K562 (cell line): ENCODE data around the gene GLCCI1. TPM values are rescaled to one million over a fixed set of nuclear protein-coding genes. Genes with fewer than 3 reads are reported as not detected.

Experiments used
- ATAC-seq: fragments of 200-7000 bp; cut with Tn5 transposase; 3 replicates; pipeline ENCODE4 v1.9.1; 2020; ENCODE audit warnings: moderate library complexity
- BruUV-seq: library from RNA; stranded (reverse); fragments of 400-500 nt; replicated peaks from 2 replicates; lab custom pipeline; 2021; lab: Mats Ljungman, UMichigan
- CTCF ChIA-PET: fragments of 300-600 bp; formaldehyde crosslinking; extraction: SDS; loops from one replicate; lab custom pipeline; 2021; ENCODE audit warnings: low intra/inter-chr PET ratio; lab: Yijun Ruan, JAX
- POLR2A ChIA-PET: fragments of 300-600, 350-650 bp; sonication (Branson Sonifier 250); formaldehyde crosslinking; extraction: SDS; loops from one replicate; lab custom pipeline; 2021; ENCODE audit warnings: antibody characterized with exemption, inconsistent platforms; lab: Yijun Ruan, JAX
- DNase-seq, 4 experiments: peaks; one replicate each; pipeline versions ENCODE4 v3.0.0 to v3.0.0-alpha.2; 2011 to 2018; ENCODE audit warnings: low spot score in 3 of 4, mixed read lengths in 3 of 4; ENCODE audit errors: extremely low read depth in 1 of 4
- FAIRE-seq: peaks from 2 replicates; lab custom pipeline; 2011; peaks lifted over from hg19 to GRCh38; lab: Jason Lieb, UNC
- H2AFZ ChIP-seq: 2 replicates; pipeline ENCODE4 v1.6.0; 2011; ENCODE audit warnings: low read depth, low read length, control low read depth, inconsistent platforms
- H3K27ac ChIP-seq: fragments of 200-600 bp; 3 replicates; pipeline ENCODE4 v1.8.0; 2011; ENCODE audit warnings: low read depth, mild to moderate bottlenecking, control low read depth, inconsistent platforms, low read length, moderate library complexity, mixed read lengths; ENCODE audit errors: extremely low read depth
- H3K27me3 ChIP-seq, 2 experiments: fragments of 300-600 bp in 1 of 2; 2 replicates in 1 of 2; 3 replicates in 1 of 2; pipeline versions ENCODE4 v1.6.0 to v1.8.0; 2011; ENCODE audit warnings: inconsistent platforms in 2 of 2, low read length in 2 of 2, mild to moderate bottlenecking in 1 of 2, mixed read lengths in 1 of 2, moderate library complexity in 1 of 2; ENCODE audit not compliant: control insufficient read depth in 2 of 2, insufficient read depth in 2 of 2
- H3K36me3 ChIP-seq: fragments of 300-600 bp; 3 replicates; pipeline ENCODE4 v1.8.0; 2011; ENCODE audit warnings: mild to moderate bottlenecking, low read length, inconsistent platforms; ENCODE audit not compliant: control insufficient read depth, insufficient read depth
- H3K4me1 ChIP-seq, 2 experiments: fragments of 200-600 bp in 1 of 2; replicated peaks in 1 of 2; 2 replicates in 1 of 2; 3 replicates in 1 of 2; pipeline versions ENCODE4 v1.5.1 to v1.8.0; 2011; ENCODE audit warnings: inconsistent platforms in 2 of 2, low read length in 2 of 2, mild to moderate bottlenecking in 1 of 2, mixed read lengths in 1 of 2, moderate library complexity in 1 of 2; ENCODE audit not compliant: control insufficient read depth in 2 of 2, insufficient read depth in 2 of 2
- H3K4me2 ChIP-seq: 2 replicates; pipeline ENCODE4 v1.6.1; 2011; ENCODE audit warnings: low read length, control low read depth, inconsistent platforms, mixed read lengths; ENCODE audit not compliant: insufficient read depth
- H3K4me3 ChIP-seq: fragments of 200-600 bp; sonication (generic), shearing (Covaris generic); 2 replicates; pipeline ENCODE4 v1.5.1; 2016; ENCODE audit warnings: control low read depth, inconsistent platforms
- H3K79me2 ChIP-seq: fragments of 200-600 bp; 3 replicates; pipeline ENCODE4 v1.8.0; 2011; ENCODE audit warnings: low read length, inconsistent platforms; ENCODE audit not compliant: control insufficient read depth, insufficient read depth
- H3K9ac ChIP-seq, 2 experiments: 2 replicates each; pipeline versions ENCODE4 v1.6.0 to v1.6.1; 2011; ENCODE audit warnings: low read depth in 2 of 2, low read length in 2 of 2, control low read depth in 1 of 2, inconsistent platforms in 1 of 2, mild to moderate bottlenecking in 1 of 2, mixed read lengths in 1 of 2; ENCODE audit not compliant: insufficient read depth in 1 of 2
- H3K9me1 ChIP-seq: one replicate; pipeline ENCODE4 v1.6.0; 2011; ENCODE audit warnings: inconsistent platforms, mild to moderate bottlenecking, low read length, moderate library complexity; ENCODE audit not compliant: control insufficient read depth, insufficient read depth
- H3K9me3 ChIP-seq: replicated peaks from 2 replicates; pipeline ENCODE4 v1.5.1; 2011; ENCODE audit warnings: low read depth, low read length, inconsistent platforms; ENCODE audit not compliant: control insufficient read depth, insufficient read depth
- H4K20me1 ChIP-seq: replicated peaks from 2 replicates; pipeline ENCODE4 v1.6.1; 2011; ENCODE audit warnings: low read length, inconsistent platforms, mixed read lengths; ENCODE audit not compliant: control insufficient read depth, insufficient read depth
- BMI1 ChIP-seq: fragments of 150-350 bp; IDR thresholded peaks from 2 replicates; pipeline ENCODE4 v1.6.1; 2014; ENCODE audit warnings: low read length
- FOXK2 ChIP-seq, 2 experiments: fragments of 450-650 bp; IDR thresholded peaks in 1 of 2; conservative IDR thresholded peaks in 1 of 2; 2 replicates each; pipeline ENCODE4 v1.6.1; 2016; ENCODE audit warnings: low read depth in 2 of 2, mild to moderate bottlenecking in 1 of 2
- GABPB2 ChIP-seq: fragments of 250-450 bp; sonication (Bioruptor Pico); conservative IDR thresholded peaks from 2 replicates; pipeline ENCODE4 v1.5.1; 2021; ENCODE audit warnings: mild to moderate bottlenecking
- HDAC2 ChIP-seq: fragments of 450-650 bp; IDR thresholded peaks from 2 replicates; pipeline ENCODE4 v1.6.1; 2016; ENCODE audit warnings: mild to moderate bottlenecking
- HMG20B ChIP-seq: fragments of 250-450 bp; sonication (Bioruptor Pico); IDR thresholded peaks from 2 replicates; pipeline ENCODE4 v1.5.0; 2021; ENCODE audit warnings: mild to moderate bottlenecking
- HNRNPLL ChIP-seq: fragments of 200-400 bp; formaldehyde crosslinking; IDR thresholded peaks from 2 replicates; pipeline ENCODE4 v1.6.1; 2017; ENCODE audit warnings: low read length, low read depth, mild to moderate bottlenecking; ENCODE audit not compliant: poor library complexity, severe bottlenecking
- POU5F1 ChIP-seq: fragments of 150-350 bp; IDR thresholded peaks from 2 replicates; pipeline ENCODE4 v1.6.1; 2014; ENCODE audit warnings: borderline replicate concordance, low read length, low read depth, mild to moderate bottlenecking; ENCODE audit not compliant: partially characterized antibody
- RB1 ChIP-seq: fragments of 450-650 bp; IDR thresholded peaks from 2 replicates; pipeline ENCODE4 v1.6.1; 2017; ENCODE audit warnings: low read depth, mild to moderate bottlenecking
- SOX6 ChIP-seq: fragments of 450-650 bp; IDR thresholded peaks from 2 replicates; pipeline ENCODE4 v1.6.1; 2014; ENCODE audit warnings: mild to moderate bottlenecking
- ZBTB7A ChIP-seq: IDR thresholded peaks from 2 replicates; pipeline ENCODE4 v1.6.1; 2011; ENCODE audit warnings: low read depth, mild to moderate bottlenecking, low read length, moderate library complexity, borderline replicate concordance; ENCODE audit not compliant: control insufficient read depth
- ZNF134 ChIP-seq: fragments of 250-450 bp; sonication (Bioruptor Pico); conservative IDR thresholded peaks from 2 replicates; pipeline ENCODE4 v1.4.0; 2020
- ZNF76 ChIP-seq: fragments of 250-450 bp; sonication (Bioruptor Pico); IDR thresholded peaks from 2 replicates; pipeline ENCODE4 v1.4.0; 2020; ENCODE audit warnings: mild to moderate bottlenecking, moderate library complexity, borderline replicate concordance
- WGBS: fragments of 100-300 bp; shearing (Covaris generic); methylation state at CpG from one replicate; pipeline ENCODE4 v1.1.6; 2016; ENCODE audit warnings: low coverage, mixed read lengths; ENCODE audit not compliant: insufficient coverage; ENCODE audit errors: missing lambda C conversion rate; 5-methylcytosine and 5-hydroxymethylcytosine counted together
- in situ Hi-C: fragments of 300-500 bp; cut with MboI; formaldehyde crosslinking; loops from 4 replicates; pipeline ENCODE4 v1.15.0; 2018; ENCODE audit warnings: inconsistent platforms, mixed read lengths
- intact Hi-C: fragments of 100-400 bp; cut with micrococcal nuclease; formaldehyde crosslinking; loops from 2 replicates; pipeline ENCODE4 v1.14.2; 2022
- polyA plus RNA-seq, 8 experiments: library from polyadenylated mRNA; depleted of rRNA in 4 of 8; stranded (reverse) in 5 of 8; unstranded in 3 of 8; fragments of >200 nt; fragmentation: Nextera tagmentation in 2 of 8; fragmentation: Illumina TruSeq in 1 of 8; extraction: Ambion mirVana in 2 of 8; extraction: Trizol in 1 of 8; gene quantifications; 2 replicates each; pipeline versions ENCODE4 v1.2.1 to v1.2.3, GENCODE V29; 2011 to 2014; ENCODE audit warnings: inconsistent platforms in 1 of 8, missing spikeins in 1 of 8
- total RNA-seq, 7 experiments: library from RNA; depleted of rRNA in 6 of 7; stranded (reverse); fragments of >200 nt in 6 of 7; fragmentation: Illumina TruSeq in 2 of 7; extraction: Trizol in 2 of 7; gene quantifications; 2 replicates each; pipeline versions ENCODE4 v1.2.1 to v1.2.3, GENCODE V29; 2011 to 2021; ENCODE audit warnings: low replicate concordance in 1 of 7
- TF ChIP-seq, protein P1 (sequence below): fragments of 250-450 bp; sonication (Bioruptor Pico); IDR thresholded peaks from 2 replicates; pipeline ENCODE4 v1.5.0; 2020; ENCODE audit warnings: mild to moderate bottlenecking, borderline replicate concordance
- TF ChIP-seq, protein P2 (sequence below): fragments of 450-650 bp; IDR thresholded peaks from 2 replicates; pipeline ENCODE4 v1.6.1; 2016; ENCODE audit warnings: borderline replicate concordance
- TF ChIP-seq, protein P3 (sequence below), 3 experiments: fragments of 200-800 bp in 1 of 3; sonication (Bioruptor generic) in 1 of 3; sonication (generic) in 1 of 3; formaldehyde crosslinking in 1 of 3; IDR thresholded peaks; 2 replicates each; pipeline versions ENCODE4 v1.6.1 to v1.8.0; 2016 to 2022; ENCODE audit warnings: mild to moderate bottlenecking in 2 of 3, missing compliant biosample characterization in 2 of 3, missing genetic modification characterization in 2 of 3, missing genetic modification reagents in 1 of 3

The GLCCI1 gene
- total and polyA plus RNA-seq, 9 of the 15 experiments (the other 6 are each of a cell fraction or from before 2014, with no cell fraction given): 2.7 to 11.9 (median 7.2) TPM

GRCh38 chr7:7969306-7970236 is 975 bp downstream of the GLCCI1 start:
- peaks cover 48% of the 10 kb centered on the region for H3K79me2 ChIP-seq
- H2AFZ ChIP-seq: peak overlapping the region; percentile 73
- ChIA-PET POLR2A (interaction anchor here (0.7 to 2.2 kb wide), 4 partner anchors 15 to 85 kb away, joined by 3 to 12 read pairs (median 3); no protein-coding TSS in a partner anchor), CTCF (no interaction called here)
- peaks cover 6 to 11% of the 10 kb centered on the region in 2 experiments; a peak in 4 of 5 replicates for H3K4me1 ChIP-seq
- peak overlapping the region; percentile 94 for H3K27ac ChIP-seq
- WGBS: under 1% methylated on average over 41 of the region's 98 CpGs
- ATAC-seq: no peak
- no peaks in the 10 kb centered on the region for H3K27me3 ChIP-seq
- peak overlapping the region; percentile 84 for H3K4me3 ChIP-seq
- H3K9ac ChIP-seq: peak overlapping the region; percentile 77 to 96
- in situ Hi-C loops: loop anchor here (10.0 kb wide), 1 partner anchor 225 kb away; no protein-coding TSS in a partner anchor
- DNase-seq: peak in 2 of 4 experiments; percentile 37 to 61
- no peak for FAIRE-seq
- intact Hi-C loops: loop anchor here (2.0 to 10.0 kb wide), 2 partner anchors 221 to 285 kb away; no protein-coding TSS in a partner anchor
- H3K4me2 ChIP-seq: peak overlapping the region; percentile 89
- no peaks in the 10 kb centered on the region for H3K36me3 ChIP-seq
- H3K9me1 ChIP-seq: no peaks in the 10 kb centered on the region
- peaks cover 3% of the 10 kb centered on the region; the same call in 1 of the 2 replicates for H4K20me1 ChIP-seq
- H3K9me3 ChIP-seq: no peaks in the 10 kb centered on the region
- no TSS peak for BruUV-seq
- TF ChIP-seq HMG20B (CRISPR knock-in tag) (no peak), SOX6 (no peak), RB1 (peak; percentile 15), POU5F1 (no peak), ZNF134 (CRISPR knock-in tag) (no peak), ZBTB7A (peak; percentile 31; the same call in 1 of the 2 replicates), GABPB2 (CRISPR knock-in tag) (no peak), FOXK2 (conservative IDR thresholded peaks at IDR 0.05 in 1 of 2, IDR thresholded peaks at IDR 0.05 in 1 of 2; ENCODE audit: low read depth in 2 of 2) (no peak), ZNF76 (CRISPR knock-in tag) (no peak), HNRNPLL (peak; percentile 31), BMI1 (0 out of 2 replicates have a peak, but pooled peaks have one; percentile 17), HDAC2 (0 out of 2 replicates have a peak, but pooled peaks have one; percentile 21)
- TF ChIP-seq, protein P1, sequence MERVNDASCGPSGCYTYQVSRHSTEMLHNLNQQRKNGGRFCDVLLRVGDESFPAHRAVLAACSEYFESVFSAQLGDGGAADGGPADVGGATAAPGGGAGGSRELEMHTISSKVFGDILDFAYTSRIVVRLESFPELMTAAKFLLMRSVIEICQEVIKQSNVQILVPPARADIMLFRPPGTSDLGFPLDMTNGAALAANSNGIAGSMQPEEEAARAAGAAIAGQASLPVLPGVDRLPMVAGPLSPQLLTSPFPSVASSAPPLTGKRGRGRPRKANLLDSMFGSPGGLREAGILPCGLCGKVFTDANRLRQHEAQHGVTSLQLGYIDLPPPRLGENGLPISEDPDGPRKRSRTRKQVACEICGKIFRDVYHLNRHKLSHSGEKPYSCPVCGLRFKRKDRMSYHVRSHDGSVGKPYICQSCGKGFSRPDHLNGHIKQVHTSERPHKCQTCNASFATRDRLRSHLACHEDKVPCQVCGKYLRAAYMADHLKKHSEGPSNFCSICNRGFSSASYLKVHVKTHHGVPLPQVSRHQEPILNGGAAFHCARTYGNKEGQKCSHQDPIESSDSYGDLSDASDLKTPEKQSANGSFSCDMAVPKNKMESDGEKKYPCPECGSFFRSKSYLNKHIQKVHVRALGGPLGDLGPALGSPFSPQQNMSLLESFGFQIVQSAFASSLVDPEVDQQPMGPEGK (CRISPR knock-in tag): no peak
- TF ChIP-seq, protein P2, sequence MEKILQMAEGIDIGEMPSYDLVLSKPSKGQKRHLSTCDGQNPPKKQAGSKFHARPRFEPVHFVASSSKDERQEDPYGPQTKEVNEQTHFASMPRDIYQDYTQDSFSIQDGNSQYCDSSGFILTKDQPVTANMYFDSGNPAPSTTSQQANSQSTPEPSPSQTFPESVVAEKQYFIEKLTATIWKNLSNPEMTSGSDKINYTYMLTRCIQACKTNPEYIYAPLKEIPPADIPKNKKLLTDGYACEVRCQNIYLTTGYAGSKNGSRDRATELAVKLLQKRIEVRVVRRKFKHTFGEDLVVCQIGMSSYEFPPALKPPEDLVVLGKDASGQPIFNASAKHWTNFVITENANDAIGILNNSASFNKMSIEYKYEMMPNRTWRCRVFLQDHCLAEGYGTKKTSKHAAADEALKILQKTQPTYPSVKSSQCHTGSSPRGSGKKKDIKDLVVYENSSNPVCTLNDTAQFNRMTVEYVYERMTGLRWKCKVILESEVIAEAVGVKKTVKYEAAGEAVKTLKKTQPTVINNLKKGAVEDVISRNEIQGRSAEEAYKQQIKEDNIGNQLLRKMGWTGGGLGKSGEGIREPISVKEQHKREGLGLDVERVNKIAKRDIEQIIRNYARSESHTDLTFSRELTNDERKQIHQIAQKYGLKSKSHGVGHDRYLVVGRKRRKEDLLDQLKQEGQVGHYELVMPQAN: no peak
- TF ChIP-seq, protein P3, sequence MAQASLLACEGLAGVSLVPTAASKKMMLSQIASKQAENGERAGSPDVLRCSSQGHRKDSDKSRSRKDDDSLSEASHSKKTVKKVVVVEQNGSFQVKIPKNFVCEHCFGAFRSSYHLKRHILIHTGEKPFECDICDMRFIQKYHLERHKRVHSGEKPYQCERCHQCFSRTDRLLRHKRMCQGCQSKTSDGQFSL (CRISPR knock-in tag; IDR thresholded peaks at IDR 0.05): peak; percentile 48; the same call in 1 of the 2 replicates
- TF ChIP-seq, protein P3 (tag; IDR thresholded peaks at IDR 0.05): no peak
